GM21360 (cell line): ENCODE data around the gene PRKCI.
A peak's percentile ranks its signal among the peaks of the same experiment; 100 is the strongest.
"Not testable (repeated sequence)": the region's sequence is repeated elsewhere in the genome, so short reads cannot be mapped to it uniquely, and the experiment has no call there.

Experiments used
- ATAC-seq: cut with Tn5 transposase; IDR thresholded peaks from one replicate; pipeline ENCODE4 v1.9.1; 2021; ENCODE audit warnings: mild to moderate bottlenecking, moderate library complexity; ENCODE audit not compliant: unreplicated experiment

Gene PRKCI

GRCh38 chr3:170338690-170339340 lies 116.6 kb downstream of the PRKCI start:
- no peak for ATAC-seq

GRCh38 chr3:170342273-170342672 lies 120.0 kb downstream of the PRKCI start:
- ATAC-seq = not testable (repeated sequence)

GRCh38 chr3:170343859-170344258 lies 121.6 kb downstream of the PRKCI start:
- not testable (repeated sequence) for ATAC-seq

GRCh38 chr3:170344971-170345370 lies 122.7 kb downstream of the PRKCI start:
- ATAC-seq = no peak

GRCh38 chr3:170346481-170347392 lies 124.5 kb downstream of the PRKCI start:
- no peak for ATAC-seq

- no peak for ATAC-seq
These were observed 128.5 kb downstream of the PRKCI start for GRCh38 chr3:170350515-170351413.

- peak; percentile 19 for ATAC-seq
These were observed 130.7 kb downstream of the PRKCI start for GRCh38 chr3:170352936-170353335.

GRCh38 chr3:170353485-170353884 lies 131.3 kb downstream of the PRKCI start:
- ATAC-seq = no peak

GRCh38 chr3:170354760-170355159 lies 132.5 kb downstream of the PRKCI start:
- ATAC-seq = no peak
